ENCODE measurements around the gene DDI2.
"Not testable (repeated sequence)": the region's sequence is repeated elsewhere in the genome, so short reads cannot be mapped to it uniquely, and the experiment has no call there.

Gene DDI2

GRCh38 chr1:15680561-15681348, 63.5 kb downstream of the DDI2 start:
- DNase-seq: no peak

DNA sequence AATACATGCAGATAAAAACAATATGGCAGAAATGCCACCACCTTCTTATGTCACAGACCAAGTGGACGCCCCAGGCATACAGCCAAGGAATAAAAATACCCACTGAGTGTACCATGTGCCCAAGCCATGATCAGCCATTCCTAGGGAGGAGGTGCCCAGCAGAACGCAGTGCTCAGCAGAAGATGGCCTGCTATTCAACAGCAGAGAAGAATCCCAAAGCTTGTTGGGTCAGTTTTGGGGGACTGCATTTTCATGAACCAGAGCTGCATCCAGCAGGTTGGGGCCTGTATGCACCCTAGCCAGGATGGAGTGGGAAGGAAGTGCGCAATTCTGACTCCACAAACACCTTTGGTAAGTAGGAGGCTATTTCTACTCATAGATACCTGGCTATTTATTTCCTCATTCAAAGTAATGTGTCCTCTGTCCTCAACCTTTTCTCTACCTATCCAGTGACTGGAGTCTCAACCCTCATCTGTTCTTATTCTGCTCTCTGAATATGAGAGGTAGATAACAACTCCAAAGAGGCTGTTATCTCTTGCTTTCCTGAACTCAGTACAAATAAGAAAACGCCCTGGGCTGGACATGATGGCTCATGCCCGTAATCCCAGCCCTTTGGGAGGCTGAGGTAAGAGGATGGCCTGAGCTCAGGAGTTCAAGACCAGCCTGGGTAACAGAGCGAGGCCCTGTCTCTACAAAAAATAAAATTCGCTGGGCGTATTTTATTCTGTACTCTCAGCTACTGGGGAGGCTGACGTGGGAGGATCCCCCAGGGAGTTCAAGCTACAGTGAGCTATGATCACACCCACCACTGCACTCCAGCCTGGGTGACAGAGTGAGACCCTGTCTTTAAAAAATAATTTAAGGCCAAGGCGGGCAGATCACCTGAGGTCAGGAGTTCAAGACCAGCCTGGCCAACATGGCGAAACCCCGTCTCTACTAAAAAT, 64.4 kb downstream of the DDI2 start:
- peak; percentile 70 for DNase-seq

GRCh38 chr1:15682936-15683341, 65.7 kb downstream of the DDI2 start:
- no peak for DNase-seq

GRCh38 chr1:15683345-15684039, 66.2 kb downstream of the DDI2 start:
- DNase-seq: no peak

DNA sequence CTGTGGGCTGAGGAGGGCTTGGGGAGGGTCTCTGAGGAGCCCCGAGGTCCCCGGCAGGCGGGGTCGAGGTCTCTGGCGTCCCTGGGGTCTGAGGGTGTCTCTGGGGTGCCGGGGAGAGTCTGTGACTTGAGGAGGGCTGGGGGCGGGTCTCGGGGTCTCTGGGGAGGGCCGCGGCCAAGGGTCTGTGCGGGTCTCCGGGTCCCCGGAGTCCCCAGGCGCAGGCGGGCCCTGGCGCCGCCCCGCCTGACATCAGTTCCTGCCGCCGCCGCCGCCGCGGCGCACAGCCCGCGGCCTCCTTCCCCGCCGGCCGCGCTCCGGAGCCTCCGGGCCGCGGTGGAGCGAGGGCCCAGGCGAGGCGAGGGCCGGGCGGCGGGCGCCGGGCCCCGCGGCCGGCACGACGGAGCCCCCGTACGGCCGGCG, 66.8 kb downstream of the DDI2 start, which contains the start of gene PLEKHM2:
TSS of gene PLEKHM2 (plus strand) at position 279 of the 420 bp plus-strand sequence. CDS start 239 bp downstream, outside the sequence.
- peak; percentile 63 for DNase-seq

DNA sequence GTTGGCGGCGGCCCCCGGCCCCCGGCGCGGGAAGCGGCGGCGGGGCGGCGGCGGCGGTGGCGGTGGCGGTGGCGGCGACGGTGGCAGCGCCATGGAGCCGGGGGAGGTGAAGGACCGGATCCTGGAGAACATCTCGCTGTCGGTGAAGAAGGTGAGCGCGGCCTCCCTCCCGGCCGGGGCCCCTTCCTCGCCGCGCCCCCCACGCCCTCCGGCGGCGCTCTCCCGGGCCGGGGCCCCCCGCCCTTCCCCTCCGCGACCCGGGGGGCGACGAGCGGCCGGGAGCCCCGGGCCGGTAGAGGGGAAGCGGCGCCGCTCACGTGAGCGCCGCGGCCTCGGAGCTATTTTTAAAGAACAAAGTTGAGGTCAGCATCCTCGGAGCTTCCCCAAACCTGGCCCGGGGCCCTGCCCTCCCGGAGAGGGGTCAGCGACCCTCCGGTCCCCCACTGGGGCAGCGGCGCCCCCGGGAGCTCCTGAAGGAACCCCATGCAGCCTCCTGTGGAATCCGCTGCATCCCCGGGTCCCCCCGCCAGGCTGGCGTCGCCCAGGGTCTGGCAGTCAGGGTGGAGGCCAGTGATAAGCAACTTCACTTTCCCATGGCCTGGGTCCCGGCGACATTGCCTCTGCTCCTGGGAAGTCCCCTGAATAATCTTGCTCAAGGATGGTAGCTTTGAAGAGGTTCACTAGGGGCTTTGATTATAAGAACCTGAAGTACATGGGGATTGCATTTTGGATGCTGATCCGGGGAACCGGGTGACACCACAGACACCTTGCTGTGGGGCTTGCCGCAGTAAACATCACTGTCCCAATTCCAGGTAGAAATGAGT, 67.4 kb downstream of the DDI2 start:
- DNase-seq: peak; percentile 52

DNA sequence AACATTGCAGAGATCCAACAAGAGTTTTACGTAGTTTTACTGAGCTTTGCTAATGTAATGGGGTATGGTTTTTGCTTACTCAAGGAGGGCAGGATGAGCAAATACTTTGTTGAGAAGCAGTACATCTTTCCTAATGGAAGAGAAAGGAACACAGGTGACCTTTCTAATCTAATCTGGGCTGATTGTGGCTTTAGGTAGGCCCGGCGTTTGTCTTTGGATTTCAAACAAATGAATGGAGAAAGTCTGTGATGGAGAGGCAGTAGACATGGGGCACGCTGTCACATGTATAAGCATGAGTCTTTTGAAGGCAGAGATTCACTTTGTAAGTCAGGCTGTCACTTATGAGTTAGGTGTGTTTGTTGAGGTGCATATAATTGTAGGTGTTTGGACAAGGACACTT, 68.6 kb downstream of the DDI2 start:
- no peak for DNase-seq

- DNase-seq: no peak
These were observed 70.2 kb downstream of the DDI2 start for GRCh38 chr1:15687446-15687845.

DNA sequence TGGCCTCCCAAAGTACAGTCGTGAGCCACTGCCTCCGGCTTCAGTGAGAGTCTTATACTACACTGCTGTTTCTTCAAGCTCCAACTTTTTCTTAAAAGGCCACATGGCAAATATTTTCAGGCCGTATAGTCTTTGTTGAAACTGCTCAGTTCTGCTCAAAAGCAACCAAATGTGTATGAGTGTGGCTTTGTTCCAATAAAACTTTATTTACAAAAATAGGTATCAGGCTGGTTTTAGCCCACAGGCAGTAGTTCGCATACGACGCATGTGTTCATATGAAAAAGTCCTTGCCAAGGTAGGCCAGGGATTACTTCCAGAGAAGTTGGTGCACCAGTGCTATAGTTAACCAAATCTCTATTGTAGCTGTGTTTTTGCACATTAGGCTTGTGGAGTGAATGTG, 73.1 kb downstream of the DDI2 start:
- DNase-seq: no peak

DNA sequence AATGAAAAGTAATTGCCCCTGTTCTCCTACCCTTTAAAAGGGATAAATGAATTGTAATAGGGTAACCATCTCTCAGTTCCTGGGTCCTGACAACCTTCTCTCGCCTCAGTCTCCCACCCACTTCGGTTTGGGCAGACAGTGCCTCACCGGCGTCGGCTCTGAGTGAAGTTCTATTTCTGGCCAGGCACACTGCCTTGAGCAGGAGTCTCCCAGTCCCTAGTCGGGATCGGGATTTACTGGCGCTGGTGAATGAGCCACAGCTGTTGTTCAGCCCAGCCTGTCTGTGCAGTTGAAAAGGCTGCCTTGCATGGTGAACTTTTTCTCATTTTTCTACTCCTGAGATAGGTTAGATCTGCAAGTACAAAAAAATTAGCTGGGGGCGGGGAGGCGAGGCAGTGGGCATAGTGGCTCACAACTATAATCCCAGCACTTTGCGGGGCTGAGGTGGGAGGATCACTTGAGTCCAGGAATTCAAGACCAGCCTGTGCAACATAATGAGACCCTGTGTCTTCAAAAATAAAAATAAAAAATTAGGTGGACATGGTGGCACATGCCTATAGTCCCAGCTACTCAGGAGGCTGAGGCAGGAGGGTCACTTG, 74.3 kb downstream of the DDI2 start:
- DNase-seq: no peak

- no peak for DNase-seq
These were observed 74.9 kb downstream of the DDI2 start for GRCh38 chr1:15692121-15692682.

- DNase-seq: no peak
These were observed 76.1 kb downstream of the DDI2 start for GRCh38 chr1:15693371-15693770.

GRCh38 chr1:15696956-15697521, 79.8 kb downstream of the DDI2 start:
- DNase-seq: peak; percentile 70

DNA sequence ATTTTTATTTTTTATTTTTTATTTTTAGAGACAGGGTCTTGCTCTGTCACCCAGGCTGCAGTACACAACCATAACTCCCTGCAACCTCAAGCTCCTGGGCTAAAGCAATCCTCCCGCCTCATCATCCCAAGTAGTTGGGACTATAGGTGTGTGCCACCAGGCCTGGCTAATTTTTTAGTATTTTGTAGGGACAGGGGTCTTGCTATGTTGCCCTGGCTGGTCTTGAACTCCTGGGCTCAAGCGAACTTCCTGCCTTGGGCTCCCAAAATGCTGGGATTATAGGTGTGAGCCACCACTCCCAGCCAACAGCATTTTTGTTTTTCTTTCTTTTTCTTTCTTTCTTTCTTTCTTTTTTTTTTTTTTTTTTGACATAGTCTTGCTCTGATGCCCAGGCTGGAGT, 80.9 kb downstream of the DDI2 start:
- DNase-seq: no peak

- DNase-seq: not testable (repeated sequence)
These were observed 82.1 kb downstream of the DDI2 start for GRCh38 chr1:15699321-15699720.

DNA sequence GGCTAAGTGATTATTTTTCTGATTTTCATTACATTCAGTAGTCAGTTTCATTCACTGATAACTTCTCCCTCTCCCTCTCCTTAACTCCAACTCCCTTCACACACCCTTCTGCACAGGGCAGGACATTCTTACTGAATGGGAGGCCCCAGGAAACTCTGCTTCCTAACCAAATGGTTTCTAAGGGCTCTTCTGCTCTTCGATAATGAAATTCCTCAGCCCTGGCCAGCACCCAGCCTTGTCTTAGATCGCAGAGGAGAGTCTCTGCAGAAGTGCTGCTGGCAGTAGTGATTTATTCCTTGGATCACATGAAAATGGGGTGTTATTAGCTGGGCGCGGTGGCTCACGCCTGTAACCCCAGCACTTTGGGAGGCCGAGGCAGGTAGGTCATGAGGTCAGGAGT, 83.2 kb downstream of the DDI2 start:
- no peak for DNase-seq

DNA sequence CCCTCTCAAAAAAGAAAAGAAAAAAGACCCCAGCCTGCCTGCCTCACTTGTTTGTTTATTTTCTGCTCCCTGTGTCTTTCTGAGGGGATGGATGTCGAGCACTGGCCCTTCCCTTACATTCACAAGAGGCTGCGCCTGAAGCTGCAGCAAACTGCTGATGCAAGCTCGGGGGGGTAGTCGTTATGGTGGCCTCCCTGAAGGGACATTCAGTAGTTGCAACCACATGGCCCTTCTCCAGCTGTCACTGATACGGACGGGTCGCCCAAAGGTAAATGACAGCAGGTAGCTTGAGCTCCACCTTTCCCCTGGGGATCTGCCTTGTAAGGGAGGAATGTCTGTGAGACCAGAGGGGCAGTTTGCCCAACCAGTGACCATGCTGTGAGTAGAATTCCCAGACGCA, 84.5 kb downstream of the DDI2 start:
- no peak for DNase-seq

DNA sequence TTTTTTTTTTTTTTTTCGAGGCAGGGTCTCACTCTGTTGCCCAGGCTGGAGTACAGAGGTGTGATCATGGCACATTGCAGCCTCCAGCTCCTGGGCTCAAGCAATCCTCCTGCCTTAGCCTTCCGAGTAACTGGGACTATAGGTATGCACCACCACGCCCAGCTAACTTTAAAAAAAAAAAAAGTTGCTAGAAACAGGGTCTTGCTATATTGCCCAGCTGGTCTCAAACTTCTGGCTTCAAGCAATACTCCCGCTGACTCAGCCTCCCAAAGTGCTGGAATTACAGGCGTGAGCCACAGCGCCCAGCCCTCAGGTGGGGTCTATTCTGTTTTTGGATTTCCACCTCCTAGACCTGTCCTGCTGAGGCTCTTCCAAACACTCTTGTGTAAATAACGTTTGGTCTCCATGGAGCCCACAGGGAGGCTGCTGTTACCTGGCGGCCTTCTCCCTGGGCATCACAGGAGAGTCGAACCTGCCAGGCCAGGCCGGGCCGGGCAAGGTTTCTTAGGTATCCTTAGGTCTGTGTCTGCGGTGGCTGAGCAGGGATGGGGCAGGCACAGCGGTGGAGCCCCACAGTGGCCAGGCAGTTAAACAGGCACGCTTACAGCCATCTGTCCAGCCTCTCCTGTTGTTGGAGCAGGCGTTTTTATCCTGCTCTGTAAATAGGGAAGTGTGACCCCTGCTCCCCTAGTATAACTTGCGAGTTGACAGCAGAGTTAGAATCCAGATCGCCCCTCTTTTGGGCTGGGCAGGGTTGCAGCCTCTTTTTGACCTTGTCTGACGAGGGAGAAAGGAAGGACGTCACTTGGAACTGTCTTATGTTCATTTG, 85.7 kb downstream of the DDI2 start:
- no peak for DNase-seq

DNA sequence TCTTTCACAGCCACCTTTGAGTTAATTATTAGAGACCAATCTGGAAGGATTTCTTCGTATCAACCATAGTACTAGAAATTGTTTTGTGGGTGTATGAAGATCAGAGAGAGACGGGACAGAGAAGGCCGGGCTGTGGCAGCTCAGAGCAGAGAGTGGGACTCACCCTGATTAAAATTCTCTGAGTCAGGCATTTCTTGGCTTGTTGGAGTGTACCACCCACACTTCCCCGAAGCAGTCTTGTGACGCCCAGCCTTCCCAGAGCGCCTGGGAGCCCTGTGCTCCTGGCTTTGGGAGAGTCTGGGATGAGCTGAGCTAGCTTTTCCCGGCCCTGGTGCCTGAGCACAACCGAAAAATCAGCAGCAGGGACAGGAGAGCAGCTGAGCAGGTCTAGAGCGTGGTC, 86.3 kb downstream of the DDI2 start:
- no peak for DNase-seq

DNA sequence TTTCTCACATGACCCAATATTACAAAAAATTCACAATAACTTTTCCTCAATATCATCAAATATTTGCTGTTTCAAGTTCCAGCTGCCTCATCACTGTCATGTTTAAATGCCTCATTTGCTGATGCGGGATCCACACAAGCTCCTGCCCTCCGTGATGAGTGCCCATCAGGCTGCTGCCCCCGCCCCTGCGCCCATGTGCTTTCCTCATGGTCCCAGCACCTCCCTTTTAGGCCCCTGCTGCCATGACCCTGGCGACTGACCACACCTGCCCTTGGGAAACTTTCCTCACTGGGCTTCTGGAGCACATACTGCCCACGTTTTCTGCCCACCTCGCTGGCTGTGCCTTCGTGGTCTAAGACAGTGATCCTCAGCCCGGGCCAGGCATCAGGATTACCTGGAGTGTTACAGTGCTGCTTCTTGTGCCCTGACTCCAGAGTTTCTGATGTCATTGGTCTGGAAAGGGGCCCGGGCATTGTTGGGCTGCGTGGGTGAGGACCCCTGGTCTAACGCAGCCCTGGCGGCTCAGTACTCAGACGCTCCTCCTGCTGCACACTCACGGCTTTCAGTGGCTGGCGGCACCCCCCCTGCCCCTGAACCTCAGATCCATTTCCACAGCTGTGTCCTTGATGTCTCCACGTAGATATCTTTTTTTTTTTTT, 87.4 kb downstream of the DDI2 start:
- no peak for DNase-seq

Measured in CD4-positive, alpha-beta T cell treated with Interleukin-15 for 1 hour (primary cell).